Measurements from ENCODE around the gene GPRASP3. TPM values are rescaled to one million over a fixed set of nuclear protein-coding genes. Genes with fewer than 3 reads are reported as not detected.

Gene GPRASP3
- total RNA-seq, 2 donors from 2014 or later: 7.4 to 16.4 TPM

GRCh38 chrX:102765809-102766208 is 45.3 kb downstream of the GPRASP3 start:
- Mint-ChIP-seq H3K4me3 (no peak overlapping the region), H3K9me3 (peaks cover 47% of the 10 kb centered on the region), H3K27ac (no peak overlapping the region), H3K27me3 (ENCODE audit: insufficient read depth) (no peaks in the 10 kb centered on the region), H3K36me3 (ENCODE audit: low read depth) (no peaks in the 10 kb centered on the region), H3K4me1 (peaks cover 2% of the 10 kb centered on the region)
- no peaks in the 10 kb centered on the region for H3K36me3 ChIP-seq (ENCODE audit: control insufficient read depth, insufficient read depth, low read length)
- H3K27ac ChIP-seq (ENCODE audit: low read depth, low read length): no peak overlapping the region
- 90 to 100% methylated on average over 1 to 4 of the region's 4 CpGs for WGBS, 2 experiments (ENCODE audit: insufficient coverage in 1 of 2, insufficient read length in 1 of 2)
- TF ChIP-seq CTCF (conservative IDR thresholded peaks at IDR 0.05): no peak
- no peak overlapping the region for H3K9ac ChIP-seq (ENCODE audit: extremely low read depth, low read length, poor library complexity, severe bottlenecking)
- no peak overlapping the region for H3K4me3 ChIP-seq (ENCODE audit: low read length)
- H3K4me1 ChIP-seq (ENCODE audit: control insufficient read depth, insufficient read depth, low read length): no peaks in the 10 kb centered on the region
- no peaks in the 10 kb centered on the region for H3K27me3 ChIP-seq (ENCODE audit: control insufficient read depth, insufficient read depth, low read length, poor library complexity, severe bottlenecking)
- no peak for DNase-seq
- H3K9me3 ChIP-seq (ENCODE audit: control insufficient read depth, low read length): no peaks in the 10 kb centered on the region

GRCh38 chrX:102767287-102767686 is 46.7 kb downstream of the GPRASP3 start:
- Mint-ChIP-seq H3K4me1 (peaks cover 2% of the 10 kb centered on the region), H3K9me3 (peaks cover 51% of the 10 kb centered on the region), H3K4me3 (no peak overlapping the region), H3K36me3 (ENCODE audit: low read depth) (no peaks in the 10 kb centered on the region), H3K27ac (no peak overlapping the region), H3K27me3 (ENCODE audit: insufficient read depth) (no peaks in the 10 kb centered on the region)
- no CpG with 5 or more reads among the region's 1 CpG for WGBS, 2 experiments (ENCODE audit: insufficient coverage in 1 of 2, insufficient read length in 1 of 2)
- no peaks in the 10 kb centered on the region for H3K4me1 ChIP-seq (ENCODE audit: control insufficient read depth, insufficient read depth, low read length)
- no peaks in the 10 kb centered on the region for H3K27me3 ChIP-seq (ENCODE audit: control insufficient read depth, insufficient read depth, low read length, poor library complexity, severe bottlenecking)
- no peak overlapping the region for H3K9ac ChIP-seq (ENCODE audit: extremely low read depth, low read length, poor library complexity, severe bottlenecking)
- no peaks in the 10 kb centered on the region for H3K9me3 ChIP-seq (ENCODE audit: control insufficient read depth, low read length)
- no peak for TF ChIP-seq CTCF (conservative IDR thresholded peaks at IDR 0.05)
- H3K4me3 ChIP-seq (ENCODE audit: low read length): no peak overlapping the region
- no peak for DNase-seq
- no peak overlapping the region for H3K27ac ChIP-seq (ENCODE audit: low read depth, low read length)
- no peaks in the 10 kb centered on the region for H3K36me3 ChIP-seq (ENCODE audit: control insufficient read depth, insufficient read depth, low read length)

- Mint-ChIP-seq H3K36me3 (ENCODE audit: low read depth) (peaks cover 9% of the 10 kb centered on the region), H3K9me3 (peaks cover 47% of the 10 kb centered on the region), H3K27ac (peak overlapping the region; percentile 100), H3K27me3 (ENCODE audit: insufficient read depth) (no peaks in the 10 kb centered on the region), H3K4me3 (peak overlapping the region; percentile 93), H3K4me1 (peaks cover 2% of the 10 kb centered on the region)
- Histone ChIP-seq H3K27me3 (ENCODE audit: control insufficient read depth, insufficient read depth, low read length, poor library complexity, severe bottlenecking) (no peaks in the 10 kb centered on the region), H3K9ac (ENCODE audit: extremely low read depth, low read length, poor library complexity, severe bottlenecking) (peak overlapping the region; percentile 92), H3K27ac (ENCODE audit: low read depth, low read length) (peak overlapping the region; percentile 53), H3K9me3 (ENCODE audit: control insufficient read depth, low read length) (no peaks in the 10 kb centered on the region), H3K4me3 (ENCODE audit: low read length) (peak overlapping the region; percentile 91), H3K36me3 (ENCODE audit: control insufficient read depth, insufficient read depth, low read length) (no peaks in the 10 kb centered on the region), H3K4me1 (ENCODE audit: control insufficient read depth, insufficient read depth, low read length) (no peaks in the 10 kb centered on the region)
- DNase-seq: peak; percentile 92
- TF ChIP-seq CTCF (conservative IDR thresholded peaks at IDR 0.05): no peak
- WGBS, 2 experiments (ENCODE audit: insufficient coverage in 1 of 2, insufficient read length in 1 of 2): 0% methylated on average over 22 of the region's 22 CpGs; no CpG with 5 or more reads in 1 of the 2 experiments
Measured at GRCh38 chrX:102768987-102769761, 48.6 kb downstream of the GPRASP3 start.

Other genes with a start within 250 kb of the GPRASP3 start
- 1 to 10 TPM; 1.6 to 3.0 TPM for gene TCP11X2, start 248.9 kb upstream of the GPRASP3 start, total RNA-seq
- gene TMSB15A, start 204.0 kb upstream of the GPRASP3 start, total RNA-seq: 10 to 100 TPM; 30.6 to 88.4 TPM
- gene ARMCX5, start 121.2 kb upstream of the GPRASP3 start, total RNA-seq: 10 to 100 TPM; 14.2 to 15.9 TPM
- 1 to 10 TPM; 2.9 to 3.7 TPM for gene GPRASP1, start 69.3 kb upstream of the GPRASP3 start, total RNA-seq
- 10 to 100 TPM; 12.9 to 20.8 TPM for gene GPRASP2, start 8.3 kb upstream of the GPRASP3 start, total RNA-seq
- gene RAB40AL, start 216.5 kb downstream of the GPRASP3 start, total RNA-seq: 1 to 10 TPM in 1 of 2 donors, under 1 TPM in 1; 0.64 to 1.5 TPM